COLO668 (cell line): ENCODE data around the gene ZBTB7C.

Source experiments
- DNase-seq: peaks from one replicate; lab custom pipeline; 2025; ENCODE audit not compliant: unreplicated experiment; lab: John Stamatoyannopoulos, UW

Gene ZBTB7C

DNA sequence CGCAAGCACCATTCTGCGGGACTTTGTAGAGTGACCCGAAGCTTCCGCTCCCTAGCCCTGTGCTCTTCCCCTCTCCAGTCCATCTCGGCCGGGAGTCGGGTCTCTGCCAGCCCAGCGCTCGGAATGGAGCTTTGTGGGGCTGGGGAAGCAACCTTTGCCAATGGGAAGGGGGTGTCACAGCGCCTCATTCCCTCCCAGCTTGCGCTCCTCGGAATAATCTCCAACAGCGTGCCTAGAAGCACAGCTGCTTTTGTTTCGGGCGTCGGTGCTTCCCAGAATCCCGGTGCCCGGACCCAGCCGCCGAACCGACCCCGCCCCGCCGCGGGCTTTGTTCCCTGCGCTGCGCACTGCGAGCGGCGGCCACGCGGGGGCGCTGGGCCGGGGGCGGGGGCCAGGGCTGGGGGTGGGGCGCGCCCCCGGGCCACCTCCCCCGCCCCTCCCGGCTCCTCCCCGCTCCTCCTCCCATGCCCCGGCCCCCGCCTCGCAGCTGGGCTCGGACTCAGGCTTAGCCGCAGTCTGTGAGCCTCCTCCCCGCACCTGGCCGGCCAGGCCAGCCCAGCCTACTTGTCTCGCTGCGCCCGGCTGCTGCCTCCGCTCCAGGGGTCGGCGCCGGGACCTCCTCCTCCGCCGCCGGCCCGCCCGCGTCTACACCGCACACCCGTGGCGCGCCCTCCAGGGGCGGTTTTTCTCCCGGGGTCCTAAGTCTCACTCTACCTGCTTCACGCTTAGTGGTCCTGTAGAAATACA is 401.1 kb downstream of the ZBTB7C start:
- DNase-seq = peak; percentile 83

DNA sequence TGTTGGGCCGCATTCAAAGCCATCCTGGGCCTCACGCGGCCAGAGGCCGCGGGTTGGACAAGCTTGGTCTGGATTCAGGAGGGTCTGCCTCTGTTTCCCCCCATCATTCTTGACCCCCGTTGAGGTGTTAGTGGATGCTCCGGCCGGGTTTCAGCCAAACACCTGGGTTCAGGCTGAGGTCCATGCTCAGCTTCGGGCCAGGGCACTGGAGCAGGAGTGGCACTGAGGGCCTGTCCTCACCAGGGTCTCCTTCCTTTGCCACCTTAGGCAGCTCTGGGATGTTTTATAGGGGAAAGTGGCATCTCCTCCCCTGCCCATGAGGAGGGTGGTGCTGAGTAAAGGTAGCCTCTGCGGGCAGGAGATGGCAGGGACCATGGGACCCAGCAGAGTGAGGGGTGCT is 401.8 kb downstream of the ZBTB7C start:
- DNase-seq = no peak

- DNase-seq = no peak
These were observed 402.6 kb downstream of the ZBTB7C start for GRCh38 chr18:48006415-48007175.

DNA sequence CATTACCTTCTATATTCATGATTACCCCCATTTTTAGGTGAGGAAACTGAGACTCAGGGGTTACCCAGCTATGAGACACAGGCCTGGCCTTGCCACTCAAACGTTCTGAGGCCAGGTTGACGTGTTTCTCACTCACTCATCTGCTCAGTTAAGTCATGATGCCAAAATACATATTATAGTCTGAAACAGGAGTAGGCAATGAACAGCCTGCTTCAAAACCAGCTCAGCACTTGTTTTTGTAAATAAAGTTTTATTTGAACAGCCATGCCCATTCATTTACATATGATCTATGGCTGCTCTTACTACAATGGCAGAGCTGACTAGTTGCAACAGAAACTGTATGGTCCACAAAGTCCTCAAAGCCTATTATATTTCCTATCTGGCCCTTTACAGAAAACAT is 404.6 kb downstream of the ZBTB7C start:
- no peak for DNase-seq

GRCh38 chr18:48003426-48004349 is 405.5 kb downstream of the ZBTB7C start:
- DNase-seq = no peak

DNA sequence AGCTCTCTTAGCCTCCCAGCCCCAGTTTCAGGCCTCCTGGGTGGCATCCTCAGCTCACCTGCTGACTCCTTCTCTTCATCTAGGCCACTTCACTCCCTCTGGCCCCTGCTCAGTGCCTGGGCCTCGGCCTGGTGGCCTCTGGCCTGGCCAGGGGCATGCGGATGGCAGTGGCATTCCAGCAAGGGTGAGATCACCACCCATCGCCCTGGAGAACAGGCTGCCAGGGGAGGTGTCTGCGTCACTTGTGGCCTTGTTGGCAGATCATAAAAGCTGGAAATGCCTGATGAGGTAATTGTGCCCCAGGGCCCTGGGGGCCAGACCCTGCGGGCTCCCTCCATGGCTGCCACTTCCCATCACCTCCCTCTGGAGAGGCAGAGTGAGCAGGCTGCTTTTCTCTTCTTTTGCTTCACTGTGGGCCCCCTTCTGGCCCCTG is 406.2 kb downstream of the ZBTB7C start:
- peak; percentile 62 for DNase-seq

DNA sequence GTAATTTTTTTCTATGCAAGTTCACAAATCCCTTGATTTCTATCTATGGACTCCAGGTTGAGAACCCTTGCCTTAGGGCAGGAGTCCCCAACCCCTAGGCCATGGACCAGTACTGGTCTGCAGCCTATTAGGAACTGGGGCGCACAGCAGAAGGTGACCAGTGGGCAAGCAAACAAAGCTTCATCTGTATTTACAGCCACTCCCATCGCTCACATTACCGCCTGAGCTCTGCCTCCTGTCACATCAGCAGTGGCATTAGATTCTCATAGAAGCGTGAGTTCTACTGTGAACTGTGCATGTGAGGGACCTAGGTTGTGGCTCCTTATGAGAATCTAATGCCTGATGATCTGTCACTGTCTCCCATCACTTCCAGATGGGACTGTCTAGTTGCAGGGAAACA is 408.5 kb downstream of the ZBTB7C start:
- DNase-seq = no peak

DNA sequence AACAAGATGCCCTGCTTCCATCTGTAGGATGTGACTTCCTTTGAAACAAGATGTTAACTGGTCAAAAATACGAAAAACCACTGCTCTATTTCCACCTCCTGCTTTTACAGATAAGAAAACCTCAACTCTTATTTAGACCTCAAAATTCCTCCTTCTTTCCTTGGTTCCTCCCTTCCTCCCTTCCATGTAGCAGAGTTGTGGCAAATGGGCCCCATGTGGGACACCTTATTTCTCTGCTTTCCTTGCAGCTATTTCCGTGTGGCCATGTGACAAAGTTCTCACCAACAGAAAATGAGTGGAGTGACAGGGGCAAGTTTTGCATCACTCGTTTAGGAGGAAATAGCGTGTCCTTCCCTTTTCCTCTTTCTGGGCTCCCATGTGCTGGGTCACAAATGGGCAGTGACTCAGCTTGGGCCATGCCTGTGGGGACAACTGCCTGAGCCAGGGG is 409.4 kb downstream of the ZBTB7C start:
- no peak for DNase-seq

DNA sequence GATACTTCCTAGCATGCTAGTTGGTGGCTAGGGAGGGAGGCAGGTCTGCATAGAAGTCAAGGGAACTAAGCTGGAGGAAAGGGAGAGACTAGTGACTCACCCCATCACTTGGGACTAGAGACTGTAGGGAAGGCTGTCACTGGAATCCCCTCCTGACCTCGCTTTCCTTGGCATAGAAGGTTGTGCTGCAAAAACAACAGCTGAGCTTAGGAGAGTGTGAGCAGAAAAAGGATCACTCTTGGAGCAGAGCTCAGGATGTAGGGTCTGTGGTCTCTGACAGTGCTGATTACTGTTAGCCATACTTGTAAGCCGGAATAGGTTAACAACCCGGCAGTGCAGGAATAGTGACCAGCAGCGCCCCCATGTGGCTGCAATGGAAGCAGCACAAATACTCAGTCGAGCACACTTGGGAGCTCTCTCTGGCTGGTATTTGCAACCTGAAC is 411.8 kb downstream of the ZBTB7C start:
- peak; percentile 36 for DNase-seq

- no peak for DNase-seq
These were observed 413.1 kb downstream of the ZBTB7C start for GRCh38 chr18:47996091-47996541.

GRCh38 chr18:47995654-47996053 is 413.5 kb downstream of the ZBTB7C start:
- DNase-seq = no peak

- DNase-seq = no peak
These were observed 415.8 kb downstream of the ZBTB7C start for GRCh38 chr18:47993409-47993808.

GRCh38 chr18:47992976-47993375 is 416.2 kb downstream of the ZBTB7C start:
- DNase-seq = no peak

- DNase-seq = no peak
These were observed 416.9 kb downstream of the ZBTB7C start for GRCh38 chr18:47992266-47992665.

- no peak for DNase-seq
These were observed 418.2 kb downstream of the ZBTB7C start for GRCh38 chr18:47990981-47991380.

DNA sequence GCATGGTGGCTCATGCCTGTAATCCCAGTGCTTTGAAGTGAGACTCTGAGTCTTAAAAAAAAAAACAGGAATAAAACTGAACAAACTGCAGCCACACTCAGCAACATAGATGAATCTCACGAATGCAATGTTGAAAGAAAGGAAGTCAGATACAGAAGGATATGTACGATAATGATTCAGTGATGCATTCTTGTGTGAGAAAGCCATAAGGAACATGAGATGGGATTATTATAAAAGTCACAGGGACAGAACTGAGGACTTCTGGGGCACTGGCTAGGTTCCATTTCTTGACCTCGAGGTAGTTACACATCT is 421.8 kb downstream of the ZBTB7C start:
- DNase-seq = no peak

DNA sequence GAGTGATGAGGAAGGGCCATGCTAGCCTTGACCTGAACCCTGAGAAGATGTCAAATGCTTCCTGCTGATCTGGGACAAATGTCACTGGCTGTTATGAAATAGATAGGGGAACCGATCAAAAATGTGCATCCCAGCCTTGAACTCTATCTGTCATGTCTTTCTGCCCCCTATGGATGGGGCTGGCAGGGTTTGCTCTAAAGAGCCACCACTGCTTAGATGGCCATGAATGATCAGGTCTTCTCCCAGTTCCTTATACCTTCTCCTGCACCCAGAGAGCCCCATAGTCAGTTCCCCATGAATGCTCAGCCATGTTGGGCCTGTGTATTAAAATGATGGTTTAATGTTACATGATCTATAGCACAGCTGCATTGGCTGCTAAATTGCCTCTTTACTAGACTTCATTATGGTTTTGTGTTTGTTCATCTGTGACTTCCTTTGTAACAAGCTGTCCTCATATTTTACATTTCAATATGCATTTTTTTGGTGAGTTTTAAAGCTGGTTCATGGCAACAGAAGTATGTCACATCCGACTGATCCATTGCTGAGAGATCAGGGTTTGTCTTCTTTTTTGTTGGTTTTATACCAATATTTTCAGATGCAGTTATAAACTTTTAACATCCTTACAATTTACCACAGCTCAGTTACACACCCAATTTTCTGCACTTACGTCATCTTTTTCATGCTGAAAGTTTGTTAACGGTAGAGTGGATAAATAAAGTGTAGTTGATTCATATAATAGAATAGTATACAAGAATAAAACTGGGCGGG is 422.4 kb downstream of the ZBTB7C start:
- DNase-seq = no peak

DNA sequence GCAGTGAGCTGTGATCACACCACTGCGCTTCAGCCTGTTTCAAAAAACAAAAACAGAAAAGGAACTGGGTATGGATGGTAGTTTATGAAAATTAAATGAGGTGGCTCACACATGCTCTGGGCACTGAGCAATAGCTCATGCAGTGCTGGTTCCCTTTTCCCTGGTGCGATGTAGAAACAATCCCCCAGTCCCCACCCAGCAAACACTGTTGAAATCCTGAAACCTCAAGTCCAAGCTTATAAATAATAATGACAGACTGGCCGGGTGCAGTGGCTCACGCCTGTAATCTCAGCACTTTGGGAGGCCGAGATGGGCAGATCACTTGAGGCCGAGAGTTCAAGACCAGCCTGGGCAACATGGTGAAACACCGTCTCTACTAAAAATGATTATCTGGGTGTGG is 423.3 kb downstream of the ZBTB7C start:
- DNase-seq = no peak

GRCh38 chr18:47984991-47985390 is 424.2 kb downstream of the ZBTB7C start:
- DNase-seq = no peak

GRCh38 chr18:47983946-47984345 is 425.2 kb downstream of the ZBTB7C start:
- no peak for DNase-seq

- no peak for DNase-seq
These were observed 426.1 kb downstream of the ZBTB7C start for GRCh38 chr18:47983055-47983454.
